ENCODE data around the gene MOV10L1.
"Not testable (repeated sequence)": the region's sequence is repeated elsewhere in the genome, so short reads cannot be mapped to it uniquely, and the experiment has no call there.

MOV10L1 gene

DNA sequence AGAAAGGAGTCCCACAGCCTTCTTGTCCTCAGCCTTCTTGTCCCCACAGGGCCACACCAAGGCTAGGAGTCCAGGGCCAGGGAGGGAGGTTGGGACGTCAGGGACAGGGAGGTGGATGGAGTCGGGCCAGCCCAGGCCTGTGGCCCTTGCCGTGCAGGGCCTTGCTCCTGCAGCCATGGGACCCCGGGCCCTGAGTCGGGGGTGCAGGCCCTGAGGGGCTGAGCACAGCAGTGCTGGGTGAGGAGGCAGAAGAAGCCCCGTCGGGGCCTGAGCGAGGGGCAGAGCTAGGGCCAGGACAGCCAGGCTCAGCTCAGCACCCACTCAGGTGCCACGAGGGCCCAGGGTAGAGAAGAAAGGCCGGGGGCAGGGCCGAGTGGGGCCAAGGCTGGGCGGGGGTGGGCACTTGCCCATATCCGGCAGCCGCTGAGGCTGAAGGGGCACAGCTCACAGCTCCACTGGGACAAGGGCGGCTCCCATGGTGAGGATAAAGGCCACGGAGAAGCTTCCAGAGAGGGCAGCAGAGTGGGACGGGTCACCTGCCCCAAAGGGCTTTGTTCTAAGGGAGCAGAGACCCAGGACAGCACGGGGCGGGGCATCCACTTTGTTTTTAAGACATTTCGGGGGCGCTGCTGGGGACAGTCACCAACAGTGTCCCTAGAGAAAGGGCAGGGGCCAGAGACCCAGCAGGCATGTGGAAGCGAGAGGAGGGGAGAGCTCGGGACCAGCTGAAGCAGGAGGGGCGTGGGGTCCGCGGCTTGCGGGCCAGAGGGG is 8.2 kb upstream of the MOV10L1 start:
- no peak for DNase-seq

DNA sequence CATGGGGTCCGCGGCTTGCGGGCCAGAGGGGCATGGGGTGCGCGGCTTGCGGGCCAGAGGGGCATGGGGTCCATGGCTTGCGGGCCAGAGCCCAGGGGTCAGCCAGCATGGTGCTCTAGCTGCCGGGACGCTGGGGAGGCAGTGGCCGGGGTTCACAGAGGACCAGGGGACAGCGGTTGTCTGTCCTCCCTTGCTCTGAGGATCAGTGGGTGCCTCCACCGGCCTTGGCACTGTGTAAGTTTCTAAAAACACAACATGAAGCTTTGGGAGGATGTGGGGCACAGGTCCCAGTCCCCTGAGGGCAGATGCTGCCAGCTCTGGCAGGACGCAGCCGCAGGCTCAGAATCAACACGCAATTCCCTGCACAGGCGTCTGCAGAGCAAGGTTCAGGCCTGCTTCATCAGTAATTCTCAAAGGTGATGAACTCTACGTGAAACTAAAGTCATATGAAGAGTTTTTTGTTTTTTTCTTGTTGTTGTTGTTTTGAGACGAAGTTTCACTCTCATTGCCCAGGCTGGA is 7.5 kb upstream of the MOV10L1 start:
- DNase-seq: no peak

DNA sequence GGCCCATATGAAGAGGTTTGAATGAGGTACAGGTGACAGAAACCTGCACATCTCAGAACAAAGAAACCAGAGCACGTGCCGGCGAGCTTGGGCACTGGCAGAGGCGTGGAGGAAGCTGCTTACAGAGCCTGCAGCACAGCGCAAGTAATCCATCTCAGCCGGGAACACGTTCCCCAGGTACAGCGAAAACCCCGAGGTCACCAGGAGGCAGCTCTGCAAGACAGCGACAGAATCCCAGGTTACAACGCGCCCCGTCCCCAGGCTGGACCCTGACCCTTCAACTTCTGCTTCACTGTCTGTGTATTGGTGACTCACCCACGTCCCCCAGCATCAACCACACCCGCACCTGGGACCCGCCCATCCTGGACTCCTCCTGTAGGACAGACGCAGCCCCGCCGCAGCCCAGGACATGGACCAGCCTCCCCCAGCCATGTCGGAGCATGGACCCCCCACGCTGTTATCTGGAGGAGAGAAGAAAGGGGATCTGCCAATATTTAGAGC is 6.8 kb upstream of the MOV10L1 start:
- no peak for DNase-seq

DNA sequence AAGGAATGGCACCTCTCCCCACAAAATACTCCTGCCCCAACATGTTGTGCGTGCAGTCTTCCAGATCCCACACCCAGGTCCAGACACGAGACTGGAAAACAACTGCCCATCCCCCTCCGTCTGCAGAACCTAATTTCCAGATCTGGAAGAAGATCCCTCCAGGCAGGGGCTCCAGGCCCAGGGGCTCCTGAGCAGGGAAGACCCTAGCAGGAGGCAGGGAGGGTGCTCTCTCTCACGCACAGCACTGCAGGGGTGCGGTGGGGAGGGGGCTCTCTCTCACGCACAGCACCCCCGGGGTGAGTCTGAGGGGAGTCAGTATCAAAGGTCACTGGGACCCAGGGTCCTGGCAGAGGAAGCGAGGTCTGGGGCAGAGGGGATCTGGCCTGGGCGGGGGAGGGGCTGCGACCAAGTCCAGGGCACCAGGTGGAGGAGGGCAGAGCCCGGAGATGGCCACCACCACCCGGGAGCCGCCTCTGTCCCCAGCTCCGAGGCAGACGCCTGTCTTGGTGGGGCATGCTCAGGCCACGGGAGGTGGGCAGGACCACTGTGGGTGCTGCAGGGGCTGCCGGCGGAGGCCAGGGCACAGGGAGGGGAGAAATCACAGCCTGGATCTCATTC is 6.2 kb upstream of the MOV10L1 start:
- DNase-seq: no peak

DNA sequence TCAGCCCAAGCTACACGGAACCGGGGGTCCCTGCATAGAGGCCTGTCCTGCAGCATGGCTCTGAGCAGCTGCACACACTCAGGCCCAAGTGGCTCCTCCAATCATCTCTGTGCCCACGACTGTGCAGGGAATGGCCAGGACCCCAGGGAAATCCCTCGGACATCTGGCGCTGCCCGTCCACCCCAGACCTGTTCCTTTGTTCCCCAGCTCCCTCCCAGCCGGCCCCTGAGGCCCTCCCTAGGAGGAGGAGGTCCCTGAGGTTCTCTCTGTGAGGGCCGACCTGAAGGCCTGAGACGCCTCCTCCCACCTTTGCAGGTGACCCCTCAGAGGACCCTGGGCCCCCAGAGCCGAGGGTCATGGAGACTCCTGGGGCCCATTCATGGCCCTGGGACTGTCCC is 5.7 kb upstream of the MOV10L1 start:
- no peak for DNase-seq

DNA sequence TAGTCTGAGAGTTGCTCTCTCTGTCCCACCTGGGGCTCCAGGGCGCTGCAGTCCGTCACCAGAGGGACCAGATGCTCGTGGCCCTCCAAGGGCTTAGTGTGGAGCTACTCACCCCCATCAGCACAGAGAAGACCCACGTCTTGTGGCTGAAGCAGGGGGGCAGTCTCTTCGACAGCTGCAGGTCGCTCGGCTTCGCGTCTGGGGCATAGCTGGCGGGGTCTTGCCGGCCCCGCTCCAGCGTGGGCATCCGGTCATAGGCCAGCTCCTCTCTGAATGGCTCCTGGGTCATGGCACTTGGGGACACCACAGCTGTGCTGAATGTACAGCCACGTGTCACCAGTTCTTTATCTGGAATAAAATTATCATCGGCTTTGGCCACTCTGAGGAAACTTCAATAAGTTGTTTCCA is 5.2 kb upstream of the MOV10L1 start:
- DNase-seq: no peak

DNA sequence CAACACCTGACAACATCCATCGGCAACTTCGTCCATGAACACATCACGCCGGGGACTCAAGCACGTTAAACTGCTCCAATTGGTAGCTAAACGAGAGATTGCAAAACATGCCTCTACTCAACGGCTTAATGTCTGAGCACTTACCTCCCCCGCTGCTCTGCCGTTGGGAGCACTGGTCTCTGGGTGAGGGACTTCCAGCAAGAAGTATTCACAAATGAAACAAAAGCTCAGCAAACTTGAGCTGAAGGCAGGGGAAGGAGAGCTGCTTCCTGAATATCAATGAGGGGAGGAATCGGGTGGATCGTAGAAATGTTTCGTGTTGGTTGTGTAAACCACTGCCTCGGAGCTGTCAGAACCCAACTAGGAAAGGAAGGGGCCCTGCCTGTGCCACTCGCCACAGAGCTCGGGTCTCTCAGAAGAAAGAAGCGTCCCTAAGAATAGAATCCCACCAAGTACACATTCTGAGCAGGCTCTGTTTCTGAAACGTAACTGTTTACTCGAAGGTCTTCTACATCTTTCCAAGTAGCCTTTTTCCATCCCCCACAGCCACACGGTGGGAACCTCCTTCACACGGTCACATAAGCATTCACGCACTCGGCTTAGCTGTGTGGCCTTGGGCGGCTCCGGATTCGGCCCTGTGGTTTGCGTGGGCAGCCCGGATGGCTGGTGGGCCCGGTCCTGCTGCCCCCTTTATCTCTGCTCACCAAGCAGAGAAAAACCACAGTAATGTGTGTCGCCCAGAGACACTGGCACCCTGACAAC is 4.4 kb upstream of the MOV10L1 start, which contains the start of gene MLC1:
Gene MLC1, minus strand, starts transcription at position 216 of the 762 bp plus-strand sequence. CDS start 524 bp downstream, outside the sequence.
- no peak for DNase-seq

DNA sequence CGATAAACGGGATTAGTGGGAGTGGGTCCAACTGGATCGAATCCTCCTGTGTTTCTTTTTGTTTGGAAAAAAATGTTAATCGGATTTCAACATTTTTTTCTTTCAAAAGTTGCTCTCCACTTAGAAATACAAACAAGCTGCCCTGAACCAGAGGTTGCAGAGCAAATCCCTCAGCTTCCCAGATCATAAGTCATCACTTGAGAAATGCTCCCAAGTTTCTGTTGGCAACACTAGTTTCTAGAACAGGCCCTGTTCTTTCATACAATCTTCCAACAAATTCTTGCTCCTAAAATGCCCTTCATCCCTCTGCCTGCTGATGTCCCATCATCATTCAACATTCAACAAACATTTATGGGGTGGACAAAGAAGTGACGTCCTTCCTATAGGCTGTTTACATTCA is 3.3 kb upstream of the MOV10L1 start:
- DNase-seq: no peak

DNA sequence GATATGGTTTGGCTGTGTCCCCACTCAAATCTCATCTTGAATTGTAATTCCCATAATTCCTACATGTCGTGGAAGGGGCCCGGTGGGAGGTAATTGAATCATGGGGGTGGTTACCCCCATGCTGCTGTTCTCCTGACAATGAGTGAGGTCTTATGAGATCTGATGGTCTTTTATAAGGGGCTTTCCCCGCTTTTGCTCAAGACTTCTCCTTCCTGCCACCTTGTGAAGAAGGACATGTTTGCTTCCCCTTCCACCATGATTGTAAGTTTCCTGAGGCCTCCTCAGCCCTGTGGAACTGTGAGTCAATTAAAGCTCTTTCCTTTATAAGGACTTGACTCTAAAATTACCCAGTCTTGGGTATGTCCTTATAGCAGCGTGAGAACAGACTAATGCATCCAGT is 2.8 kb upstream of the MOV10L1 start:
- not testable (repeated sequence) for DNase-seq

DNA sequence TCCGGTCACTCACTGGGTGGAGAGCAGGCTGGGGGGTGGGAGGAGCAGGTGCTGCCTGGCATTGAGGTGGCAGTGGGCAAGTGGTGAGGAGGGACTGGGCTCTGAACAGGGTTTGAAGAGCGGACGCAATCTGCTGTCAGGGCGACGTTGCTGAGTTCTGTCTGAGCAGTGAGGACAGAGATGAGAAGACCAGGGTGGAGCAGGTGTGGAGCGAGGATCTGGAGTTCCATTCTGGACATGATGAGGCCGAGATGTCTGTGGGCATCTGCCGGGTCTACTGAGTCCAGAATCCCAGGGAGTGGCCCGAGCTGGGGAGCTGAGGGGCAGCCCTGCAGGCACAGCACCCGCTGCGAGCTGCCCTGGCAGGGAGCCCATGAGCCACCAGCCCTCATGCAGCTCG is 2.2 kb upstream of the MOV10L1 start:
- DNase-seq: no peak

DNA sequence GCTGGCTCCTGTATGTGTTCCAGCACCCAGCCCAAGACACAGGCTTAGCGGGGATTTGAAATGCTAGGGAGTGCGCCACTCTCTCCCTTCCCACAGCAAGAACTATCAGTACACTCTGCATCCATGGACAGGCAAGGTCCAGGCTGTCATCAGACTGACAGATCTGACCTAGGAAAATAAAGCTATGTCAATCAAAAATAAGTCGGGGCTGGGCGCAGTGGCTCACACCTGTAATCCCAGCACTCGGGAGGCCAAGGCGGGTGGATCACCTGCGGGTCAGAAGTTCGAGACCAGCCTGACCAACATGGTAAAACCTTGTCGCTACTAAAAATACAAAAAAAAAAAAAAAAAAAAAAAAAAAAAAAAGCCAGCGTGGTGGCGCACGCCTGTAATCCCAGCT is 1.7 kb upstream of the MOV10L1 start:
- DNase-seq: no peak

DNA sequence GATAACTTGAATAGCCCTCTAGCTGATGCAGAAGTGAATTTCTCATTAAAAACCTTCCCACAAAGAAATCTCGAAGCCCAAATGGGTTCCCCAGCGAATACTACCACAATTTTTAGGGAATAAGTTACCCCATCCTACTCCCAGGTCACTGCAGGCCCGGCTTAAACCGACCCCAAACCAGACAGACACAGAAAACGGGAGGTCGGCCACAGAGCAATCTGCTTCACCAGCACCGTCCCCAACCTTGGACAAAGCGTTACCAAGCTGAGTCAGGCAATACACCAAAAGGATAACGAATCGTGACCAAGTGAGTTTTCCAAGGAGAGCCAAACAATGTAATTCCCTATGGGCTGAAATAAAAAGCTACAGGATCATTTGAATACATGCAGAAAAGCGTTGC is 575 bp upstream of the MOV10L1 start:
- DNase-seq: no peak

DNA sequence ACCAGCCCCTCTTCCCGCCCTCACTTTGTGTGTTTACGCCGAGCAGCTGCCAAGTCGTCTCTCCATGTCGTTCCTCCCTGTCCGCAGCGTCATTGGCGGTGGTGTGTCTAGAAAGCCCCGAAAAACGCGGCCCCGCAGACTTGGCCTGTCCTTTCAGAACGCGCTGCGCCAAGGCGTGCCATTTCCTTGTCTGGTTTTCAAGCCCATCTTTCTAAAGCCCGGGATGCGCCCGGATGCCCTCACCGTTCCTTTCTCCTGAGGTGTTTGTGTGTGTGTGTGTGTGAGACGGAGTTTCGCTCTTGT is 557 bp downstream of the MOV10L1 start:
- DNase-seq: no peak

DNA sequence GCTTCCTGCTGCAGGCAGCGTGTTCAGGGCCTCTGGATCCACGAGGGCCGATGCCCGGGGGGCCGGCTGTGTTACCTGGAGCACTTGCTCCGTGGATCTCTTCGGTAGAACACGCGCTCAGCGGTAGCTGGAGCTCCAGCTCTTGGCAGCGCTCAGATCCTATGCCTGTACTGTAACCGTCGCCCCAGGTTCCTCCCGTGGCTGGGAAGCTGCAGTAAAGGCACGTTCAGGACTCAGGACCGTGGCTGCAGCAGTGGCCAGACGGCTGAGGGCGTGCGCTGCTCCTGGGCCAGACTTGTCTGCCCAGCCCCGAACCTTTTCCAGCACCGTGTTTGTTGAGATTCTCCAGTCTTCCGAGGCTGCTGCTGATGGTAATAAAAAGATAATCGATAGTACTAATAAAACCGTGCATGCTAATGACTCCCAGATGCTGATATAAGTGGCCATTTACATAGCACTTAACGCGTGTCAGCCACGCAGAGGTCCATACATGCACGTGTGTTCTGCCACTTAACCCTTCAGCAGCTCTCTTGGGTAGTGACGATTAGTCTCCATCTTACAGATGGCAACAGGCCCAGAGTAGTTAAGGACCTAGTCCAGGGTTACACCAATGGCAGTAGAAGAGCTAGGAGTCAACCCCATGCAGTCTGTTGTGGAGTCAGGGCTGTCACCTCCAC is 1.4 kb downstream of the MOV10L1 start:
- DNase-seq: no peak

DNA sequence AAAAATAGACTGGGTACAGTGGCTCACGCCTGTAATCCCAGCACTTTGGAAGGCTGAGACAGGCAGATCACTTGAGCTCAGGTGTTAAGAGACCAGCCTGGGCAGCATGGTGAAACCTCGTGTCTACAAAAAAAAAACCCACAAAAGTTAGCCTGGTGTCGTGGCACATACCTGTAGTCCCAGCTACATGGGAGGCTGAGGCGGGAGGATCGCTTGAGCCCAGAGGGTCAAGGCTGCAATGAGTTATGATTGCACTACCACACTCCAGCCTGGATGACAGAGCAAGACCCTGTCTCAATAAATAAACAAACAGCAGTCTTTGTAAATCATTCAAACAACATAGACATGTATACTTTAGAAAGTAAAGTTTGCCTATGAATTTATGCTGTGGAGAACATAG is 2.5 kb downstream of the MOV10L1 start:
- DNase-seq: no peak

DNA sequence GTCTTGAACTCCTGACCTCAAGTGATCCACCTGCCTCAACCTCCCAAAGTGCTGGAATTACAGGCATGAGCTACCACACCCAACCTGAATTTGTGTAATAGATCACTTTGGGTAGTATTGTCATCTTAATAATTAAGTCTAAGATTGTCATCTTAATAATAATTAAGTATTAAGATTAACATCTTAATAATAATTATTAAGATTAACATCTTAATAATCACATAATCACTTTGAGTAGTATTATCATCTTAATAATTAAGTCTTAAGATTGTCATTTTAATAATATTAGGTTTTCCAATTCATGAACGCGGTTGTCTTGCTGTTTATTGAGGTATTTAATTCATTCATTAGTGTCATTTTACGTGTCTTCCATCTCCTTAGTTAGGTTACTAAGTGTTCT is 8.2 kb downstream of the MOV10L1 start:
- no peak for DNase-seq

DNA sequence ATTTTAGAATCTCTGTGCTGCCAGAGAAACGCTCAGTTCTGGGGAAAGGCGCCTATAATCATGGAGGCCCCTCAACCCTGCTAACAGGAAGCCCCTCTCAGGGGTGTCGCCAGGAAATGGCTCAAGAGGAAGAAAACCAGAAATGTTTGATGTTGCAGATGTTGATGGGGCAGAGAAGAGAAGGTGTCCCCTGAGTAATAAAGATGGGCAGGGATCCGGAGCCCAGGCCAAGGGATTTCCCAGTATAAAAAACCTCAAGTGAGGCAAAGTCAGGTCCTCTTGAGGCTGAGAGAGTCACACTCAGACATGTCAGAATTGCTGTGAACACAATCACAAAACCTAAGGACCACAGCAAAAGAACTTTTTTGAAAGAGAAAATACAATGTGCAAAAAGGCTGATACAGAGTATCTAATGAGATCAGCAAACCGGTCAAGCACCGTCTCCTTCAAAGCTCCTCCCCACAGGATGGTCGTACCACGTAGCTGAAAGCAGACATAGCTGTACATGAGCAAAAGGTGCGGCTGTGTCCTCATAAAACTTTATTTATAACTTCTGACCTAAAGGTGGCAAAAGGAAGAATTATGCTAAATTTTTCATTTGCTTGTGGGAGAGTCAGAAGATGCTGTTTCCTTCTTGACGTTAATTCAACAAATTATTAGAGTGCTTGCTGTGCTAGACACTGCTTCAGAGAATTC is 12.2 kb downstream of the MOV10L1 start:
- no peak for DNase-seq

DNA sequence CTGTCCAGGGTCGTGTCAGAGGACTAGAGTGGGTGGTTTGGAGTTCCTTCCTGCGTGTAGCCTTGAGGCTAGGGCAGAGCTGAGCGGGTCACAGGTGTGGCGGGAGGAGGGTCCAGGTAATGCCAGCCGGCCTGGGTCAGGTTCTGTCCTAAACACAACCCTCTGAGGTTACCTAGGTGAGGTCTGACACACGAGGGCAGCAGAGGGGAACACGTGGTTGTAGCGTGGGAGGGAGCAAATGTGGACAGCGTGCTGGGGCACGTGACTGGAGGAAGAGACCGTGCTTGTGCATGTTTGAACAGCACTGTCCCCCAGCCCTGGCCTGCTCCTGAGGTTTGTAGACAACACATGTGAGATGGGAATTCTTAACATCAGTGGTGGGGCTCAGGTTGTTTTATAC is 13.1 kb downstream of the MOV10L1 start:
- DNase-seq: no peak

DNA sequence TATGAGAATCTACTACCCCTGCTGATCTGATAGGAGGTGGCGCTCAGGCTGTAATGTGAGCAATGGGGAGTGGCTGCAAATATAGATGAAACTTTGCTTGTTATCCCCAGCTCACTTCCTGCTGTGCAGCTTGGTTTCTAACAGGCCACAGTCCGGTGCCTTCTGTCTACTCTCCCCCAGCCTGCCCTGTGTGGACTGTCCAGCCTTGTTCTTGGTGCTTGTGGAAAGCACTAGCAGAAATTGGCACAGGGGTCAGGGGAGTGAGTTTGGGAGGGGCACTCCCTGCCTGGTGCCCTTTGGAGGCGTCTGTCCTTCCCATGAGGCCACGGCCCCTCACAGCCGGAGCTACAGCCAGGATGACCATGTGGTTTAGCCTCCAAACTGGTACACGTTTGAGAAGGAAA is 14.3 kb downstream of the MOV10L1 start:
- no peak for DNase-seq

DNA sequence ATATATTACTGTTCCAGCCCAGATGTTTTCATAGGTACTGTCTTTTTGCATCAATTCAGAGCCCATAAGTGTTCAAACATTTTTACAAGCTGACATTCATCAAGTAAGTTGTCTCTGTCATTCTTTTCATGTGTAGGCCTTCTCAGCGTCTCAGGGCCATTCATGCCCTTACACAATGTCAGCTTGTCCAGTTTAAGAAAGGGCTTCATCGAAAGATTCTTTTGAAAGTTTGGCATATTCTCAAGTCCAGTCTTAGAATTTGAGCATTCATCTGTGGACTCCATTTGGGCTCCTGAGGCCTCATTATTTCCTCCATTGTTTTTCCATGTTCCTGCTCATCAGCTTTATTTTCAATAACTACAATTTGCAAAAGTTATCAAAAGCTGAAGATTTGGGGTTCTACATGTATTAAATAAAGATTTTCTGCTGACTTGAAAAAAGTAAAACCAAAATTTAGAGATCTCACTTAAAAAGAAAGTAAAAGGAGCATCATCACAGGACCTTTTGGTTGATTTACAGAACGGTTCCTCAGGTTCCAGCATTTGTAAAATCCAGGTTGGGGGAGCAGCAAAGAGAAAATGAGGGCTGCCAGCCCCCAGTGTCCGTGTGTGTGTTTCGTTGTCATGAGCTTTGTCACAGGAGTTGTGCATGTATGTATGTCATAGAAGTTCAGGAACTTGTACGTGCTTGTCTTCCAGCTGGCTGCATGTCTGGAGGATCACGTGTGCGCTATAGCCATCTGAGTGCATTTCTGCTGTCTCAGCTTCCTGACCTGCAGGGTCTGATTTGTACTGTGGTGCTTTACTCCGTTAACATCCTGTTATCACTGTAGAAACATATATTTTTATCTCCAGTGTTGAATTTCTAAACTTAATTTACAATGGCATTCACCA is 15.6 kb downstream of the MOV10L1 start:
- no peak for DNase-seq

DNA sequence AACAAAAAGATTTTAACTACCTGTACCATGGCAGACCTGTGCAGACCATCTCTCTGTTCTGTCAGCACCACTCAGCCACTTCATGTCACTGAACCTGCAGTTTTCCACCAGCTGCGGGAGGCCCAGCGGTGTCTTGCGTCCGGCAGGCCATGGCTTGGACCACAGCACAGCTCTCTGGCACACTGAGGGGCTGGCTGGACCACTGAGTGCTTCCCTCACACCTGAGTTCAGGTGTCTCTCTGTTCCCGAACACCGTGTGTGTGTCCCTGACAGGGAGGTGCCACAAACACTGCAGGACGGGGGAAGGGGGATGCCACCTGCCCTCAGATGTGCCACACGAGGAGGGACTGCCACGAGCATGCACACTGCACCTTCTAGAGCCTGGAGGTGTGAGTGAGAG is 17.7 kb downstream of the MOV10L1 start:
- DNase-seq: no peak

DNA sequence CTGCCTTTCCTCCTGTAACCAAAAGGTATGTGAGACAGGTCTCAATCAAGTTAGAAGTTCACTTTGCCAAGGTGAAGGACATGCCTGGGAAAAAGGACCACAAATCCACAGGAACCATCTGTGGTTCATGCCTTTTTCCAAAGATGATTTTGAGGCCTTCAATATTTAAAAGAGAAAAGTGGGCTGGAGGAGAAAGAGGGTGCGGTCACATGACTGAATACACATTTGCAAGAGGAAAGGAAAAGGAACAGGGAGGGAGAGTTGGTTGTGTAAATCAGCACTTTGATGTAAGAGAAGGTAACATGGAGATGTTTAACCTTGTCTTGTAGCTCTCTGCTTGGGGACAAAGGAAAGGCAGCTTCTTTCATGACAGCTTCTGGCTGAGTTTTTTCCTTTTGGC is 21.2 kb downstream of the MOV10L1 start:
- no peak for DNase-seq

All from NCI-H1694 treated with DMSO at 0.1 percent for 48 hours (cell line).